Left ventricle myocardium superior (tissue), 1 donor: ENCODE measurements around the gene FADS2. TPM values are rescaled to one million over a fixed set of nuclear protein-coding genes. Genes with fewer than 3 reads are reported as not detected.
A peak's percentile ranks its signal among the peaks of the same experiment; 100 is the strongest.

Experiments used
- ATAC-seq: fragments of 200-7000 bp; cut with Tn5 transposase; one replicate; pipeline ENCODE4 v1.9.1; 2020; ENCODE audit warnings: mild to moderate bottlenecking, moderate library complexity
- DNase-seq: peaks from one replicate; pipeline ENCODE4 v3.0.0-alpha.2; 2020
- intact Hi-C: fragments of 100-400 bp; cut with micrococcal nuclease; formaldehyde crosslinking; loops from one replicate; pipeline ENCODE4 v1.11.0; 2022
- total RNA-seq: library from RNA; stranded (reverse); fragmentation: NEBNext Ultra II Directional; extraction: Animal tissue kit (Norgen Biotek cat#: 25700); gene quantifications from one replicate; pipeline ENCODE4 v1.2.1, GENCODE V29; 2021
- donor health status: DM: no; HTN: yes; CAD: no; lungs with severe emphysema.

The FADS2 gene
- total RNA-seq, 1 donor from 2014 or later: 24.7 TPM

GRCh38 chr11:61860054-61860903, 32.2 kb downstream of the FADS2 start:
- DNase-seq (peak; percentile 88), ATAC-seq (peak; percentile 80)
- intact Hi-C loops: no loop called here

- ATAC-seq (peak; percentile 85), DNase-seq (peak; percentile 72)
- intact Hi-C loops: no loop called here
These were observed 33.5 kb downstream of the FADS2 start for GRCh38 chr11:61861634-61862033.

DNA sequence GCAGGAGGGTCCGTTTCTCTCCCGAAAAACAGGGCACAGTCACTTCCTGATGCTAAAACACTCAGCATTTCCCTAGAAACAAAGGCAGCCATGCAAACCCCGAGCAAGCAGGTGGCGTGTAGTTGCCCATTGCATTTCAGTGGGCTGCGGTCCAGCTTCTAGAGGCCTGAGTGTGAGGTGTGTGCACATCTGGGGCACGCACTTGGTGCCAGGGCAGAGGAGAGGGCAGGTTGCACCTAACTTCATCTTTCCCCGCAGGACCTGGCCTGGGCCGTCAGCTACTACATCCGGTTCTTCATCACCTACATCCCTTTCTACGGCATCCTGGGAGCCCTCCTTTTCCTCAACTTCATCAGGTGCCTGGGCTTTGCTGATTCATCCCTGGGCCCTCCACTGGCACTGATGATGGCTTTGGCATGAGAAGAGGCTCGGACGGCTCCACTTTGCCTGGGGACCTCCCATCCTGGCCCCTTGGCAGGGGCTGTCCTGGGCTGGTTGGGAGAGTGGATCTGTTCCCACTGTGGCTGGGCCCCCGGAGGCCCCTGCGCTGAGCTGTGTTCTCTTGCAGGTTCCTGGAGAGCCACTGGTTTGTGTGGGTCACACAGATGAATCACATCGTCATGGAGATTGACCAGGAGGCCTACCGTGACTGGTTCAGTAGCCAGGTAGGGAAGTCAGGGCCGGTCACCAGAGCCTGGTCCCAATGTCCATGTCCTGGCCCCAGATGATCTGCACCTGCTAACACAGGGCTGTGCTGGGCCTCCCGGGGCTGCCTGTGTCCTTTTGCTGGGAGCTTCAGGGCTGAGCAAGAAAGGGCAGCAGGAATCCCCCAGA, 34.8 kb downstream of the FADS2 start:
- intact Hi-C loops: no loop called here
- ATAC-seq (no peak), DNase-seq (no peak)

DNA sequence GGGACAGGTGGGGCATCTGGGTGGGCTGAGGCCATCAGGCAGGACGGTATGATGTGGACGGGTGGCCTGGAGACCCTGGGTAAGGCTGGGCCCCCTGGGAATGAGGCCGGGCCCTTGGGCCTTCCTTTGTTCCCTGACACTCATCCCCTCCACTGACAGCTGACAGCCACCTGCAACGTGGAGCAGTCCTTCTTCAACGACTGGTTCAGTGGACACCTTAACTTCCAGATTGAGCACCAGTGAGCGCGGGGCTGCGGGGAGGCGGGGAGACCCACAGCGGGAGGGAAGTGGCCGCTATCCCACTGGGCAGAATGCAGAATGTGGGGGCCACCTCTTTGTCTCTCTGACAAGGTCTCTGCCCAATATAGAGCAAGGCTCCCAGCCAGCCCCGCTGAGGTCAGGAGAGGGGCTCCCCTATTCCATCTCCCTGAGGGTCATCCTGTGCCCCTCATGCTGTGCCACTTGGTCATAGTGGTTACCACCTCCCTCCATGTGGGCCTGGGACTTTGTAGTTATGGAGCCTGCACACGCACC, 35.5 kb downstream of the FADS2 start:
- DNase-seq (no peak), ATAC-seq (no peak)
- intact Hi-C loops: no loop called here

DNA sequence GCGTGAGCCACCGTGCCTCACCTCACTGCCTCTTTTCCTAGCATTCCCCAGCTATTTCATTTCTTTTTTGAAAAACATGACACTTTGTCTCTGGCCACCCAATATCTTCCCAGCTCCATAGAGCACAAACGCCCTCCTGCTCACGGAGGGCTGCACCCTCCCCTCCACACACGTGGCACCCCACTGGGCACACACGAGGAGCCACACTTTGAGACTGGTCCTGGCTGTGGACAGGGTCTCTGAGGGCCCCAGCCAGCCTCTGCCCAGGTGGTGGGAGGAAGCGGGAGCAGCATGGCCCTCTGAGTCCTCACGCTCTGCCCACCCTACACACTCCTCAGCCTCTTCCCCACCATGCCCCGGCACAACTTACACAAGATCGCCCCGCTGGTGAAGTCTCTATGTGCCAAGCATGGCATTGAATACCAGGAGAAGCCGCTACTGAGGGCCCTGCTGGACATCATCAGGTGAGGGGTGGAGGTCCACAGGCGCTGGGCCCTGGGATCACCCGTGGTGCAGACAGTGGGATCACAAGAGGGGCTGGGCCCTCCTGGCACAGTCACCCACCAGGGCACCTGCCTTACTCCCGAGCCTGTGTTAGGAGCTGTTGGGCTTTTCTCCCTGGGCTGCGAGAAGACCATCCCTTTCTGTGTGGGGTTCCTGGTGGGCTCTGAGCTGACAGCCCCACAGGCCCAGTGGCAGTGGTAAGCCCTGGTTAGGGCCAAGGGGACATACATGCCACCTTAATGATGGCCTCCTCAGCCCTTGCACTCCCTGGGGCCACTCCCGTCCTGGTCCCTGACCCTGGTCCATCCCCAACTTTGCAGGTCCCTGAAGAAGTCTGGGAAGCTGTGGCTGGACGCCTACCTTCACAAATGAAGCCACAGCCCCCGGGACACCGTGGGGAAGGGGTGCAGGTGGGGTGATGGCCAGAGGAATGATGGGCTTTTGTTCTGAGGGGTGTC, 37.0 kb downstream of the FADS2 start:
- ATAC-seq: no peak
- no peak for DNase-seq
- intact Hi-C loops: no loop called here

- no peak for DNase-seq
- intact Hi-C loops: no loop called here
- ATAC-seq: no peak
These were observed 38.3 kb downstream of the FADS2 start for GRCh38 chr11:61866231-61866957.

DNA sequence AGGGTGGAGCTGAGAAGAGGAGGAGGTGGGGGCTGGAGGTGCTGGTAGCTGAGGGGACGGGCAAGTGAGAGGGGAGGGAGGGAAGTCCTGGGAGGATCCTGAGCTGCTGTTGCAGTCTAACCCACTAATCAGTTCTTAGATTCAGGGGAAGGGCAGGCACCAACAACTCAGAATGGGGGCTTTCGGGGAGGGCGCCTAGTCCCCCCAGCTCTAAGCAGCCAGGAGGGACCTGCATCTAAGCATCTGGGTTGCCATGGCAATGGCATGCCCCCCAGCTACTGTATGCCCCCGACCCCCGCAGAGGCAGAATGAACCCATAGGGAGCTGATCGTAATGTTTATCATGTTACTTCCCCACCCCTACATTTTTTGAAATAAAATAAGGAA, 38.9 kb downstream of the FADS2 start:
- intact Hi-C loops: no loop called here
- no peak for ATAC-seq
- DNase-seq: no peak

DNA sequence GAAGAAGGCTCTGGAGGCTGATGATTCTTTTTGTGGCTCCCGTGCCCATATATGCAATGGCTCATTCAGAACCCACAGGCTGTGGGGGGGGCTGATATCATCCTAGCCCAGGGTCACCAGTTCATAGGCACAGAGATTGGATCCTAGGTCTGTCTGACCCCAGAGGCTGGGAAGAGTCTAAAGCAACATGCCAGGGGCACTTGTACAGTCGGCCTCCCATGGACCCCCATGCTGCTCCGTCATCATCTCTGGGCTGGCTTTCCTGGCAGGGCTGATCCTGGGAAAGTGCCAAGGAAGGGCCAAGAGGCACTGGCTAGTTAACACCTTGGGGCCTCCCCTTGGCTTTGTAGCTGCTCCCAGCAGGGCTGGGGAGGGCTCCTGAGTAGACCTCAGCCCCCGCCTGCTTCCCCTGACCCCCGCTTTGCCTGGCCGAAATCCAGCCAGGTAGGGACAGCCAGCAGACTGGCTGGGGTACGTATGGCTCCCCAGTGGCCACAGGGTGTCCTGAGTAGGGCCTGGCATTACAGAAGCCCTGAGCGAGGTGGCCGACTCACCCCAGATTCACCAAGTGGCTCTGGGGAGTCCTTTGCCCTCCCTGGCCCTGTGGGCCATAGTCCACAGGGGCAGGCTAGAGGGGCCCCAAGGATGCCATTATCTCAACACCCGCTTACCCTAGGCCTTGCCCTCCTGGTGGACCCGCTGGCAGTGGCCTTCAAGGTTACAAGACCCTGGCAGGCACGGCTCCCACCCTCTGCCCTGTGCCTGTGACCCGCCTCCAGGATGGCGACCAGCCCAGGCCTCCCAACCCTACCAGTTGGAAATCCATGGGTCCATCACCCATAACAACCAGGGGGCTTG, 40.7 kb downstream of the FADS2 start:
- DNase-seq: no peak
- intact Hi-C loops: no loop called here
- no peak for ATAC-seq

GRCh38 chr11:61869429-61869707, 41.3 kb downstream of the FADS2 start:
- intact Hi-C loops: no loop called here
- no peak for ATAC-seq

DNA sequence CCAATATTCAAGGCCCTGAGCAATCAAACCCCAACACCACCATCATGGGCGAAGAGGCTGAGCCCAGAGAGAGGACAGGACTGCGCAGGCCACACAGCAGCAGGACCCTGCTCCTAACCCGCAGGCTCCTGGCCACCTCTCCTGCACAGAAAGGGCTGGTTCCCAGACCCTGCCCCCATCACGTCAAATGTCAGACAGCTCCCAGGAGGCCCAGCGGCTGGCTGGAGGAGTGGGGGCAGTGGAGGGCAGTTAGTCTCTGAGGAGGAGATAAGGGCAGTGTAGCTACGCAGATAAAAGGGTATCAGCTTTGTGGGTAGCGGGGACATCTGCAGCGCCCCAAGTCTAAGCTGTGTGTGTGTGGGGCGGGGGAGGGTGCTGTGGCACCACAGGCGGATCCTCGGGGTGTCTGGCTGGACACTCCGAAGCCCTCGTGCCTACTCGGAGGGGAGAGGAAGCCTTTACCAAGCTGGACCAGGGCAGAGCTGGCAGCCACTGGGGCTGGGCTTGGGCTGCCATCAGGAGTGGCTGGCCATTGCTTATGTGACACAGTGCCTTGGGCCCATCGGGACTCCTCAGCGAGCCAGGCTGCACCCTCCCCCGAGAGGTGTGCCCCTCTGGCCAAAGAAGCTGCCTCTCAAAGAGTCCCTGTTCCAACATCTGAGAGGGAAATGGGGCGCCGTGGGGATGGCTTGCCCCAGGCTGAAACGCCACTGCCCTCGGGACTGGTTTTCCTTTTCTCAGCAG, 41.8 kb downstream of the FADS2 start:
- ATAC-seq: no peak
- intact Hi-C loops: no loop called here

More at GRCh38 chr11:61869429-61869707, 41.3 kb downstream of the FADS2 start:
- DNase-seq: no peak

DNA sequence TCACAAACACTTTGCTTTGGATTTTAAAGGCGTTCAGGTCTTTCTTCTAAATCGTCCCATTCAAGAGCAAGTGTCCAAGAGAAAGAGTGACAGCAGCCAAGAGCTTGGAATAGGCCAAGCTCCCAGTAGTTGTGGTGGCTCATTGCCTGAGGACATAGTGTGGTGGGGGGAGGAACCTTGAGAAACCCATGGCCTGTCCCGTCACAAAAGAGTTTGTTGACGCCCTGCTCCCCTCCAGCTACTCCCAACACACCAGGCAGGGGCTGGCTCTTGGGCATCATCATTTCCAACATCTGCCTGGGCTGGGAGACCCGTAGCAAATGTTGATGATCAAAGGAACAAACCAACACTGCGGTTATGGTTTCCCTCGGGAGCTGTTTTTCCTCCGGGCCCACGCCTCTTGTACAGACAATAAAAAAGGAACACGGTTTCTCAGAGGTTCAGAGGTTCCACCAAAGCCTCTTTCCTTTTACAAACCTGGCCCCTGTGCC, 42.5 kb downstream of the FADS2 start:
- intact Hi-C loops: no loop called here
- no peak for DNase-seq
- no peak for ATAC-seq

More for the DNA sequence above, 41.8 kb downstream of the FADS2 start:
- no peak for DNase-seq

DNA sequence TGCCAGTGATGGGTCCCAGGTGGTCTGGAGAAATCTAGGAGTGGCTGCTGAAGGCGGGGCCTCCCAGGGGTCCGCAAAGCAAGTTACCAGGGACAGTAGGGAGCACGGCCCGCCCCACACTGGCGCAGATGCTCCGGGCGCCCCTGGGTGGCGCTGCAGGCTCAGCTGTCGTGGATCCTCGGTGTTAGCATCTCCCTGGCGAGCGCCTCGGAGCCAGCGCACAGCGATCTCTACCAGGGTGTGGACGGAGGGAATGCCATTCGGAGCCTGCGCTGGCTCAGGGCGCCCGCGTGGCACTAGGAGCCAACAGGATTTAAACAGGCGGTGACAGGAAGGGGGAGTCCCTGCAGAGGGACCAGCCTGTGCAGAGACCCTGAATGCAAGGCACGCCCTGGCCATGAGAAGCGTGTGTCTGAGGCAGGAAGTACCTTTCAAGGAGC, 43.1 kb downstream of the FADS2 start:
- intact Hi-C loops: no loop called here

GRCh38 chr11:61872935-61873565, 45.0 kb downstream of the FADS2 start:
- ATAC-seq (no peak), DNase-seq (no peak)
- intact Hi-C loops: no loop called here

More for the DNA sequence above, 43.1 kb downstream of the FADS2 start:
- DNase-seq (peak; percentile 90), ATAC-seq (peak; percentile 84)

DNA sequence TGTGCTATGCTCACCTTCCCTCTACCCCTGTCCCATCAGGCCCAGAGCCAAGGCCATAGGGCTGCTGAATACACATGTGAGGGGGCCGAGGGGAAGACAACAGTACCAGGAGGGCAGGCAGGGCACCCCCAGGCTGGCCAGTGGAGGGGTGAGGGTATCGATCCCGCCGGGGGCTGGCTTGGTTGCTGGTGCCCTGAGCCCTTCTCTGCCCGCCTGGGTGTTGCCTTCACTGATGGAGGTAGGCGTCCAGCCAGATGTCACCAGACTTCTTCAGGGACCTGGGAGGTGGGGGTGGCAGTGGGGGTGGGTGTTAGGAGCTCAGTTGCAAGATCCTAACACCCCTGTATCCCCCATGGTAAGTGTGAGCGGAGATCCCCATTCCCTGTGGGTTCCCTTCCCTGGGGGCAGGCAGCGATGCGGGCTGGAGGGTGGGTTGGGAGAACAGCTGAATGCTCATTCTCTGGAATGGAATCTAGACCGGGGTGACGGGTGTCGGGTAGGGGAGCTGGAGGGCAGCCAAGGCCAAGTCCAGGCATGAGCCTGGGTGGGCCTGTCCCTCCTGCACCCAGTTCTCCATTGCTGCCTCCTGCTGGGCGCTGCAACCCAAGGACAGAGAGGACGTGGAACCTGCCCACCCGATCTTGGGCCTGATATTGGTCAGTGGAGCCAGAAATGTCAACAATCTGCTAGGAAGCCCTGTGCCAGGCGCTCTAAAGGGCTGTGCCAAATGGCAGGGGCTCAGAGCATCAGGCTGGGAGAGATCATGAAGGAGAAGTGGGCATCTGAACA, 45.7 kb downstream of the FADS2 start:
- peak; percentile 33 for ATAC-seq
- intact Hi-C loops: no loop called here
- DNase-seq: no peak

DNA sequence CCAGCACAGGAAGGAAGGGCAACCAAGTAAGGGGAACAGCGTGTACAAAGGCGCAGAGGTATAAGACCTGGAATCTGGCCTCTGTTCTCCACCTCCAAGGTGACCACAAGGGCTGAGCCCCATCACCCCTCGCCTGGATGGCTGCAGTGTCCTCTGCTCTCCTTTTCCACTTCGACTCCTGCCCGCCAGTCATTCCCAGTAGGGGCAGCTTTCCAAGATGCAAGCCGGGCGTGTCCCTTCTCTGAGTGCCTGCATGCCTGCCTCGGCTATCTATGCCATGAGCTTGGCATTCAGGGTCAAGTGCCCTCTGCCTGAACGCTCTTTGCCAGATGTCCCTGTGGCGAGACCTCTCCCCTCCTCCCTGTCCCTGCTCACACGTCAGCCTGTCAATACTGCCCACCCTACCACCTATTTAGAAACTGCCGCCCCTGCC, 46.3 kb downstream of the FADS2 start:
- intact Hi-C loops: no loop called here
- peak; percentile 76 for ATAC-seq
- peak; percentile 81 for DNase-seq
